BLaER1 (cell line): ENCODE measurements around the gene CHD2.

Experiments
- H3K27ac ChIP-seq: shearing (Covaris generic); formaldehyde crosslinking; 2 replicates; pipeline ENCODE4 v1.8.1; 2022
- H3K27me3 ChIP-seq: shearing (Covaris generic); formaldehyde crosslinking; 2 replicates; pipeline ENCODE4 v1.8.1; 2022
- H3K36me3 ChIP-seq: shearing (Covaris generic); formaldehyde crosslinking; 2 replicates; pipeline ENCODE4 v1.8.1; 2022
- H3K4me1 ChIP-seq: shearing (Covaris generic); formaldehyde crosslinking; 2 replicates; pipeline ENCODE4 v1.8.1; 2022
- H3K4me2 ChIP-seq: shearing (Covaris generic); formaldehyde crosslinking; 2 replicates; pipeline ENCODE4 v1.8.1; 2022
- H3K4me3 ChIP-seq: shearing (Covaris generic); formaldehyde crosslinking; 2 replicates; pipeline ENCODE4 v1.8.1; 2022
- H3K9ac ChIP-seq: shearing (Covaris generic); formaldehyde crosslinking; 2 replicates; pipeline ENCODE4 v1.8.1; 2022
- H3K9me3 ChIP-seq: shearing (Covaris generic); formaldehyde crosslinking; 2 replicates; pipeline ENCODE4 v1.8.1; 2022
- H4K20me1 ChIP-seq: shearing (Covaris generic); formaldehyde crosslinking; 2 replicates; pipeline ENCODE4 v1.8.1; 2022
- Cebpa-rat ChIP-seq: shearing (Covaris generic); IDR thresholded peaks from 2 replicates; pipeline ENCODE4 v1.8.1; 2022

Gene CHD2

DNA sequence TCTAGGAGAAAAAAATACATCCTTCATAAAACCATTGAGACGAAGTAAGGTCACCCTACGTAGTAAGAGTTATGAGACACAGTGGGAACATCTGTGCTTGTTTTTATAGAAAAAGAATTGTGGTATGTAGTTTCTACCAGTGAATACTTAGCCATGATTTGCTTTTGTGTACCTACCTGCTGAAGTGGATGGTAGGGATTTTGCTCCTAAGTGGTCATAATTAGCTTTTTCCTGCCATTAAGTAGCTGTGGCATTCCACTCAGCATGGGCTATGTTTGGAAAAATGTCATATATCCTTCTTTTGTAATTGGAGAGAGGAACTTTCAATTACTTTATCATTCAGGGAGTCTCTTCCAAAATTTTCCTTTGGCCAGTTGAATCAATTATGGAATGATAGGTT lies 63.7 kb downstream of the CHD2 start:
- peaks cover 5% of the 10 kb centered on the region; the same call in 1 of the 2 replicates for H4K20me1 ChIP-seq
- peaks cover 100% of the 10 kb centered on the region for H3K36me3 ChIP-seq
- H3K4me3 ChIP-seq = no peak overlapping the region
- H3K4me1 ChIP-seq = peaks cover 8% of the 10 kb centered on the region; the same call in 1 of the 2 replicates
- H3K9me3 ChIP-seq = peaks cover 36% of the 10 kb centered on the region
- TF ChIP-seq Cebpa-rat = no peak
- no peak overlapping the region for H3K27ac ChIP-seq
- H3K9ac ChIP-seq = no peak overlapping the region
- H3K4me2 ChIP-seq = no peak overlapping the region
- no peaks in the 10 kb centered on the region for H3K27me3 ChIP-seq

DNA sequence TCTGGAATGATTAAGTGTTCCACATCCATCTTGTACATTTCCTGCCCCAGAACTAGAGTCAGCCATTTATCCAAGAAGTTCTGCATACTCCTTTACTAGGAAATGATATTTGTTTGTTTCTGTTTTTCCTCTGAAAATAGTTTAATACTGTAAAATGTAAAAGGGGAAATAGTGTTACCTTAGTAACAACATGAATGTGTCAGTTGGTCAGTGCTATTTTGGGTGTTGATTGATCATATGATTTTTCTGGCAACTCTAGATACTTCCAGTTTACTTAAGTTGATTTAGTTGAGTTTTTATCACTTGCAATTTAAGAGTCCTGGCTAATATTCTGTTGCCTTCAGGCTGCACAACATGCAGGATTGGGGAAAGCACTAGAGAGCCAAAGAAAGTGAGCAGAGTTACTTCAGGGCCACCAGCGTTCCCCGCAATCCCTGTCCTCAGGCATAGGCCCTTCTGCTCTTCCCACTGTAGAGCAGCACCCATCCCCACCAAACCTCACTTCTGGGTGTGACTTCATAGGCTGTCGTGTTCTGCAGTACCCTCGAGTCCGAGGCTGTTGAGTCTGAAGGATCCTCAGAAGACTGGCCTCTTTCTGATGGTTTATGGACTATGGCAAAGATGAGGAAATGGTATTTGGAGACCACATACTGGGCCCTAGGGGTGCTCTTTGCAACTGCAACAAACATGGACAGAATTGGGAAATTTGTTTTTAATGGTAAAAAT lies 69.0 kb downstream of the CHD2 start:
- 0 out of 2 replicates have a peak, but pooled peaks cover 5% of the 10 kb centered on the region for H4K20me1 ChIP-seq
- H3K27me3 ChIP-seq = no peaks in the 10 kb centered on the region
- no peak overlapping the region for H3K27ac ChIP-seq
- no peaks in the 10 kb centered on the region for H3K9me3 ChIP-seq
- H3K4me2 ChIP-seq = no peak overlapping the region; the same call in 1 of the 2 replicates
- no peak overlapping the region for H3K9ac ChIP-seq
- peaks cover 13% of the 10 kb centered on the region; the same call in 1 of the 2 replicates for H3K4me1 ChIP-seq
- TF ChIP-seq Cebpa-rat = no peak
- H3K4me3 ChIP-seq = no peak overlapping the region
- peaks cover 98% of the 10 kb centered on the region for H3K36me3 ChIP-seq

DNA sequence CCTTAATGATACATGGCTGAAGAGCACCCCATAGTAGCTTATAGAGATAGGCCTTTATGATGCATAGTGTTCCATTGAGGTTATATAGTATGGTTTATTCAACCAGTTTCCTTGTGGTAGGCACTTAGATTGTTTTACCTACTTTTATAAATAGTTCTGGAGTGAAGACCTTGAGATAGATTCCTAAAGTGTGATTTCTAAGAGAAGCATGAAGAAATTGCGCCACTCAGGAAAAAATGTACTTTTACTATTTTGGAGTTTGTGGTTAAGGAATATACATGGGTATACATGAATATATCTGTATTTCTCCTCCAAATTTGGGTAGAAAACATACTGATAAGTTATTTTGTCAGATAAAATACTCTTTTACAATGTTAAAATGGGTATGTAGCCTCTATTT lies 70.5 kb downstream of the CHD2 start:
- Histone ChIP-seq H3K27ac (no peak overlapping the region), H3K4me2 (no peak overlapping the region), H3K4me1 (peaks cover 13% of the 10 kb centered on the region; the same call in 1 of the 2 replicates), H3K4me3 (no peak overlapping the region), H3K9ac (no peak overlapping the region), H4K20me1 (0 out of 2 replicates have a peak, but pooled peaks cover 5% of the 10 kb centered on the region), H3K36me3 (peaks cover 98% of the 10 kb centered on the region), H3K9me3 (no peaks in the 10 kb centered on the region), H3K27me3 (no peaks in the 10 kb centered on the region)
- no peak for TF ChIP-seq Cebpa-rat

DNA sequence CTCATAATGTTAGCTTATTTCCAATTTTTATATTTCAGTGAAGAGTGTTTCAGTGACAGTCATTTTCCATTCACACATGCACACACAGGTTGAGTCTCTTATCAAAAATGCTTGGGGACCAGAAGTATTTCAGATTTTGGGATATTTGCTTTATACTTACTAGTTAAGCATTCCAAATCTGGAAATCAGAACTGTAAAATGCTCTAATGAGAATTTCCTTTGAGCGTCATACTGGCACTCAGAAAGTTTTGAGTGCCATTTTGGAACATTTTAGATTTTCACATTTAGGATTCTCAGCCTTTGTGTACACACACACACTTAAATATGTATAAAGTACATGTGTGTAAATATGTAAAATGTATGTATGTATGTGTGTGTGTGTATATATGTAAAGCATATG lies 71.0 kb downstream of the CHD2 start:
- no peak overlapping the region for H3K9ac ChIP-seq

DNA sequence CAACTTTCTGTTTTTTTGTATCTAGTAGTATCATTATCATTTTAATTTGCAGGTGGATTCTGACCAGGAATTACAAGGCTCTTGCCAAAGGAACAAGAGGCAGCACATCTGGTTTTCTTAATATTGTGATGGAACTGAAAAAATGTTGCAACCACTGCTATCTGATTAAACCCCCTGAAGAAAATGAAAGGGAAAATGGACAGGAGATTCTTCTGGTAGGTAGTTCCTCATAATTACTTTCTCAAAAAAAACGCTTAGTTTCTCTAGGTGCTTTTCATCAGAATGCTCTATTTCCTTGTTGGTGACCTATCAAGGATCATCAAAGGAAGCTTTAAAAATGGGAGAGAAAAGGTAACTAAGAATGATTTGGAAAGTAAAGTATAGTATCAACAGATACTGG lies 71.6 kb downstream of the CHD2 start:
- Histone ChIP-seq H4K20me1 (0 out of 2 replicates have a peak, but pooled peaks cover 5% of the 10 kb centered on the region), H3K9ac (no peak overlapping the region), H3K36me3 (peaks cover 98% of the 10 kb centered on the region), H3K27ac (no peak overlapping the region), H3K4me1 (peaks cover 13% of the 10 kb centered on the region; the same call in 1 of the 2 replicates), H3K27me3 (no peaks in the 10 kb centered on the region), H3K4me2 (no peak overlapping the region), H3K4me3 (no peak overlapping the region), H3K9me3 (no peaks in the 10 kb centered on the region)
- no peak for TF ChIP-seq Cebpa-rat

More for the DNA sequence above, 71.0 kb downstream of the CHD2 start:
- peaks cover 13% of the 10 kb centered on the region; the same call in 1 of the 2 replicates for H3K4me1 ChIP-seq
- H3K9me3 ChIP-seq = no peaks in the 10 kb centered on the region
- no peak overlapping the region for H3K4me2 ChIP-seq
- no peak for TF ChIP-seq Cebpa-rat
- H3K27ac ChIP-seq = no peak overlapping the region
- peaks cover 98% of the 10 kb centered on the region for H3K36me3 ChIP-seq
- no peaks in the 10 kb centered on the region for H3K27me3 ChIP-seq
- 0 out of 2 replicates have a peak, but pooled peaks cover 5% of the 10 kb centered on the region for H4K20me1 ChIP-seq
- no peak overlapping the region for H3K4me3 ChIP-seq

DNA sequence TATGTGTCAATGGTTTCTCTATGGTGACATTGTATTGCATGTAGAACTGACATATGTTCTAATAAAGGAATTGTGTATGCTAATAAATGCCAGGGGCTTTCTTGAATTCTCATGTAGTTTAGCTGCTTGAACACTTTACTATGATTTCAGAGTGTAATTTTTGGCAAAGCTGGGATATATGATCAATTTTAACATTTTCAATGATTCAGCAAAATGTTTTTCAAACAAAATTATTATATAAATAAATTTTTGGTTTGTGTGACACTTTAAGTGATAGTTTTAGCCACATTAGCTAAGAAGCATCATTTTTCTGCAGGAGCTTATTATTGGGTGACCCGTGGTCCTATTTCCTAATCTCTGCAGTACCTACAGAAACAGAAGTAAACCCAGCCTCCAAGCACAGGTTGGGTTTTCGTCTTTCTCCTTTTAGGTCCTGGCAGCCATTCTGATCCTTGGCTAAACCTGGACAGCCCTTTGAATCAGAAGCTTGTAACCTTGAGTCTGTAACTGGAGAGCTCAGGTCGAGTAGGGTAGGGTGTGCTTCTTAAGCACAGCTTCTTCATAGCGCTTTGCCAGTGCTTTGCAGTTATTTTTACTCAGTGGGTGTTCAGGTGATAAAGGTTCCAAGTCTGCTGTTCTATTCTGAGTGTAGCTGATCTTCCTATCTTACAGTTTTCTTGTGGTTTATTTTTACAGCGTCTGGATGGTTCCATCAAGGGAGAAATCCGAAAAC lies 74.2 kb downstream of the CHD2 start:
- no peak for TF ChIP-seq Cebpa-rat
- H3K4me1 ChIP-seq = no peaks in the 10 kb centered on the region; the same call in 1 of the 2 replicates
- H3K27me3 ChIP-seq = no peaks in the 10 kb centered on the region
- no peak overlapping the region for H3K27ac ChIP-seq
- no peak overlapping the region for H3K4me3 ChIP-seq
- H3K9ac ChIP-seq = no peak overlapping the region
- no peak overlapping the region for H3K4me2 ChIP-seq
- no peaks in the 10 kb centered on the region for H3K9me3 ChIP-seq
- H4K20me1 ChIP-seq = 0 out of 2 replicates have a peak, but pooled peaks cover 5% of the 10 kb centered on the region
- H3K36me3 ChIP-seq = peaks cover 96% of the 10 kb centered on the region

DNA sequence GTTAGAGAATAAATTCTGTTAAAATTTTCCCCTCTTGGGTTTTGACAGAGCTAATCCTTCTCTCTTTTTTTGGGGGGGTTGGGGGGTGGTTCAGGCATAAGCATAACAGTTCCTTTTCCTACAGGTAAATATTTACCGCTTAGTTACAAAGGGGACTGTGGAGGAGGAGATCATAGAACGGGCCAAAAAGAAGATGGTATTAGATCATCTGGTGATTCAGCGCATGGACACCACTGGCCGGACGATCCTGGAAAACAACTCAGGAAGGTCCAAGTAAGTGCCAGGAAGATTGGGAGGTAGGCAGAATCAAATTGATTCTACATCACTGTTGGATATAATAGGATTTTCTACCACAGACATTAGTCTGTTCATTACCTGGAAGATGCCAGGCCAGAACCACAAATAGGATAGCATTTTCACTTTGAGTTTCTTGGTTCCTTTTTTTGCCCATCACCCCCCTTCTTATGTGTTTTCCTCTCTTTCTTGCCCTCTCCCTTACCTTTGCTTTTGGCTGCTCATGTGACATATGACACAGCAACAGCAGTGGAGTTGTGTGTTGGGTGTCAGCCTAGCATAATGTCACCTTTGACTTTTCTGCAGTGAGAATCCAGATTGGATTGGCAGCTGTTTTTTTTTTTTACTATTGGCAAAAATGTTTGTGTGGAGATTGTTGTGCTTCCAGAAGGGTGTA lies 79.0 kb downstream of the CHD2 start:
- H3K27ac ChIP-seq = no peak overlapping the region
- peaks cover 96% of the 10 kb centered on the region for H3K36me3 ChIP-seq
- H3K27me3 ChIP-seq = no peaks in the 10 kb centered on the region
- H3K4me3 ChIP-seq = no peak overlapping the region
- no peak overlapping the region for H3K9ac ChIP-seq
- H3K4me1 ChIP-seq = no peaks in the 10 kb centered on the region
- no peak for TF ChIP-seq Cebpa-rat
- H4K20me1 ChIP-seq = peaks cover 16% of the 10 kb centered on the region; the same call in 1 of the 2 replicates
- no peaks in the 10 kb centered on the region for H3K9me3 ChIP-seq
- no peak overlapping the region for H3K4me2 ChIP-seq

DNA sequence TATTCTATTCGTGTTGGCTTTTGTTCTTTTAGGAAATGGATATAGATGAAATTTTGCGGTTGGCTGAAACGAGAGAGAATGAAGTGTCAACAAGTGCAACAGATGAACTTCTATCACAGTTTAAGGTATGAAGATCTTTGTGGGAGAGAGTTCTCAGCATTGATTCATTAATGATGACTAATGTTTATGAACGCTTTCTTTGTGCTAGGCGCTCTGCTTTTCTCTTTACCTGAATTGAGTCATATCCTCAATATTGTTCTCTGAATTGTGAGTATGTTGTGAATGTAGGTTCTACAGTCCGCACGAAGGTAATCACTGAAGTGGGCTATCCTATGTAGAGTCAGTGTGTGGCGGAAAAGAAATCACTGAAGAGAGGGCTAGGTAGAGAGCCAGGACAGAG lies 81.2 kb downstream of the CHD2 start:
- Histone ChIP-seq H3K9ac (no peak overlapping the region), H3K36me3 (peaks cover 95% of the 10 kb centered on the region), H4K20me1 (peaks cover 16% of the 10 kb centered on the region; the same call in 1 of the 2 replicates), H3K27ac (no peak overlapping the region), H3K27me3 (no peaks in the 10 kb centered on the region), H3K9me3 (no peaks in the 10 kb centered on the region), H3K4me2 (no peak overlapping the region), H3K4me3 (no peak overlapping the region), H3K4me1 (no peaks in the 10 kb centered on the region)
- TF ChIP-seq Cebpa-rat = no peak

DNA sequence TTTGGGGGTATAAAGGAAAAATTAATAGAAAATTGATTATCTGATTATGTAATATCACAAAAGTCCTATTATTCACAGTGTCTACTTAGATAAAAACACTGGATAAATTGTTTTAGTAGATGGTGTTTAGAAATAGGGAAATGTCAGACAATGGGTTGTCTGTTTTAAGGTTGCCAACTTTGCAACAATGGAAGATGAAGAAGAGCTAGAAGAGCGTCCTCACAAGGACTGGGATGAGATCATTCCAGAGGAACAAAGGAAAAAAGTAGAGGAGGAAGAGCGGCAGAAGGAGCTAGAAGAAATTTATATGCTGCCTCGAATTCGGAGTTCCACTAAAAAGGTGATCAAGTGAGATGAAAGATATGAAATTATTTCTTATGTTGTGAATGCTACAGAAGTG lies 84.0 kb downstream of the CHD2 start:
- no peaks in the 10 kb centered on the region for H3K27me3 ChIP-seq
- H3K9me3 ChIP-seq = no peaks in the 10 kb centered on the region
- no peaks in the 10 kb centered on the region for H3K4me1 ChIP-seq
- TF ChIP-seq Cebpa-rat = no peak
- H3K36me3 ChIP-seq = peaks cover 94% of the 10 kb centered on the region
- H3K4me3 ChIP-seq = no peak overlapping the region
- H3K4me2 ChIP-seq = no peak overlapping the region
- no peak overlapping the region for H3K9ac ChIP-seq
- peaks cover 11% of the 10 kb centered on the region; the same call in 1 of the 2 replicates for H4K20me1 ChIP-seq
- H3K27ac ChIP-seq = no peak overlapping the region
